OCI-LY7 (cell line): ENCODE measurements around the gene MED8. TPM values are rescaled to one million over a fixed set of nuclear protein-coding genes. Genes with fewer than 3 reads are reported as not detected.

ENCODE experiments used
- BruUV-seq: library from RNA; stranded (reverse); fragments of 400-500 nt; replicated peaks from 2 replicates; lab custom pipeline; 2021; lab: Mats Ljungman, UMichigan
- CTCF ChIA-PET: fragments of 300-600 bp; sonication (Branson Sonifier 250); formaldehyde crosslinking; loops from one replicate; lab custom pipeline; 2022; ENCODE audit warnings: antibody characterized with exemption; ENCODE audit not compliant: unreplicated experiment; lab: Charles Lee
- POLR2A ChIA-PET: fragments of 300-600 bp; sonication (Branson Sonifier 250); formaldehyde crosslinking; loops from one replicate; lab custom pipeline; 2022; ENCODE audit warnings: antibody characterized with exemption; lab: Charles Lee
- DNase-seq: peaks from one replicate; pipeline ENCODE4 v3.0.0-alpha.2; 2015; ENCODE audit warnings: low spot score
- H2AFZ ChIP-seq: fragments of 200-600 bp; sonication (generic), shearing (Covaris generic); 2 replicates; pipeline ENCODE4 v1.6.1; 2014; ENCODE audit warnings: mild to moderate bottlenecking, antibody characterized with exemption, low read length, moderate library complexity
- H3K27ac ChIP-seq: fragments of 200-600 bp; sonication (generic); 2 replicates; pipeline ENCODE4 v1.5.1; 2014; ENCODE audit warnings: mixed run types, low read depth, mild to moderate bottlenecking, moderate library complexity, low read length, inconsistent platforms; ENCODE audit not compliant: poor library complexity, severe bottlenecking
- H3K36me3 ChIP-seq: fragments of 200-600 bp; sonication (generic); 2 replicates; pipeline ENCODE4 v1.6.1; 2014; ENCODE audit warnings: mild to moderate bottlenecking, antibody characterized with exemption, low read length, moderate library complexity, mixed read lengths; ENCODE audit not compliant: insufficient read depth
- H3K4me1 ChIP-seq: fragments of 200-600 bp; sonication (generic); 2 replicates; pipeline ENCODE4 v1.5.1; 2014; ENCODE audit warnings: mild to moderate bottlenecking, low read length; ENCODE audit not compliant: insufficient read depth, poor library complexity, severe bottlenecking
- H3K4me2 ChIP-seq: fragments of 200-600 bp; sonication (generic); 2 replicates; pipeline ENCODE4 v1.6.1; 2014; ENCODE audit warnings: mild to moderate bottlenecking, low read length
- H3K4me3 ChIP-seq: fragments of 200-600 bp; sonication (generic); 2 replicates; pipeline ENCODE4 v1.5.1; 2014; ENCODE audit warnings: mild to moderate bottlenecking, low read depth, low read length; ENCODE audit not compliant: poor library complexity, severe bottlenecking
- H3K79me2 ChIP-seq: fragments of 200-600 bp; sonication (generic); 2 replicates; pipeline ENCODE4 v1.6.1; 2016; ENCODE audit warnings: low read depth, mild to moderate bottlenecking, low read length, moderate library complexity, mixed read lengths; ENCODE audit not compliant: insufficient read depth
- H3K9me2 ChIP-seq: fragments of 200-600 bp; sonication (generic); 2 replicates; pipeline ENCODE4 v1.6.1; 2016; ENCODE audit warnings: mild to moderate bottlenecking, low read length, mixed read lengths; ENCODE audit not compliant: insufficient read depth
- H3K9me3 ChIP-seq: fragments of 200-600 bp; sonication (generic); 2 replicates; pipeline ENCODE4 v1.6.1; 2014; ENCODE audit warnings: mild to moderate bottlenecking, mixed run types, low read length, mixed read lengths
- H4K20me1 ChIP-seq: fragments of 200-600 bp; sonication (generic); 2 replicates; pipeline ENCODE4 v1.6.1; 2014; ENCODE audit warnings: mild to moderate bottlenecking, antibody characterized with exemption, low read length, moderate library complexity, mixed read lengths; ENCODE audit not compliant: insufficient read depth
- EZH2phosphoT487 ChIP-seq: fragments of 200-600 bp; sonication (generic); IDR thresholded peaks from 2 replicates; pipeline ENCODE4 v1.6.1; 2018; ENCODE audit warnings: low read depth, borderline replicate concordance, mild to moderate bottlenecking, mixed run types, antibody characterized with exemption, low read length, moderate library complexity, mixed read lengths
- intact Hi-C: fragments of 100-400 bp; cut with micrococcal nuclease; formaldehyde crosslinking; loops from one replicate; pipeline ENCODE4 v1.10.0; 2022; ENCODE audit not compliant: unreplicated experiment
- total RNA-seq, 2 experiments: library from RNA; depleted of rRNA in 1 of 2; stranded (reverse); fragments of >200 nt in 1 of 2; shearing (Covaris generic) in 1 of 2; gene quantifications; 2 replicates each; pipeline ENCODE4 v1.2.3, GENCODE V29; 2014 to 2022
- TF ChIP-seq, protein P1 (sequence below): fragments of 200-600 bp; sonication (generic); conservative IDR thresholded peaks from 2 replicates; pipeline ENCODE4 v1.5.1; 2014; ENCODE audit warnings: mild to moderate bottlenecking, antibody characterized with exemption, low read length, moderate library complexity, mixed read lengths

Gene MED8
- total RNA-seq, 2 experiments from 2014 or later: 37.6 to 37.8 TPM

DNA sequence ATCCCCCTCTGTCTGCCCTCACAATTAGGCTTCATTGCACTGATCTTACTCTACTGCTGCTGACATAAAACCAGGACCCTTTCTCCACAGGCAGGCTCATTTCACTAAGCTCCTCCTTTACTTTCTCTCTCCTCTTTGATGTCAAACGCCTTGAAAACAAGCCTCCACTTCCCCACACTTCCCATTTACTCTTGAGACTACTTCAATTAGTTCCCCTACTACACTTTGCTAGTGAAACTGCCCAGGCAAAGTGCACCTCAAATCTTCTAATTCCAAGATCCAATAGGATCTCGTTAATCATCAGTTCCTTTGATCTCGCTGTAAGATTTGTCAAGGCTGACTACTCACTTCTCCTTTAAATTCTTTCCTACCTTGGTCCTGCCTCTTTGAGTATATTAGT, 36.7 kb downstream of the MED8 start:
- ChIA-PET POLR2A (no interaction called here), CTCF (no interaction called here)
- H4K20me1 ChIP-seq: no peaks in the 10 kb centered on the region
- H3K9me2 ChIP-seq: no peaks in the 10 kb centered on the region
- no peaks in the 10 kb centered on the region for H3K79me2 ChIP-seq
- no peak overlapping the region for H3K4me3 ChIP-seq
- H3K9me3 ChIP-seq: no peaks in the 10 kb centered on the region
- BruUV-seq: no TSS peak
- no peak overlapping the region for H3K27ac ChIP-seq
- TF ChIP-seq EZH2phosphoT487: no peak
- DNase-seq: no peak
- intact Hi-C loops: no loop called here
- peaks cover 19% of the 10 kb centered on the region for H3K4me1 ChIP-seq
- H3K36me3 ChIP-seq: no peaks in the 10 kb centered on the region
- H3K4me2 ChIP-seq: no peak overlapping the region
- no peak overlapping the region for H2AFZ ChIP-seq

DNA sequence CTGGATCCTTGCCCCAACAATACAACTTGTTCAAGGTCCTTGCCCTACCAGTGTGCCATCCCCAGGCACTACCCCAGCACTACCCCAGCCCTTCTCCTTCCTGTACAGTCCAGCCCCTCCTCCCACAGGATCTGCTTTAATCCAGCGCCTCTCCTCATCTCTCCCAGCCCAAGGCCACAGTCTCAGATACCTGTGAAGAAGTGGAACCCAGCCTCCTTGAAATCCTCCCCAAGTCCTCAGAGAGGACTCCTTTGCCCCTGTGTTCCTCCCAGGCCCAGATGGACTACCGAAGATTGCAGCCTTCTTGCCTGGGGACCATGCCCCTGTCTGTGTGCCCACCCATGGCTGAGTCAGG, 37.3 kb downstream of the MED8 start:
- no TSS peak for BruUV-seq
- ChIA-PET CTCF (no interaction called here), POLR2A (no interaction called here)
- Histone ChIP-seq H3K4me1 (peaks cover 16% of the 10 kb centered on the region), H3K4me3 (no peak overlapping the region), H3K9me2 (no peaks in the 10 kb centered on the region), H3K36me3 (no peaks in the 10 kb centered on the region), H3K79me2 (no peaks in the 10 kb centered on the region), H3K9me3 (no peaks in the 10 kb centered on the region), H3K4me2 (no peak overlapping the region), H3K27ac (no peak overlapping the region), H4K20me1 (no peaks in the 10 kb centered on the region), H2AFZ (no peak overlapping the region)
- no peak for TF ChIP-seq EZH2phosphoT487
- TF ChIP-seq, protein P1, sequence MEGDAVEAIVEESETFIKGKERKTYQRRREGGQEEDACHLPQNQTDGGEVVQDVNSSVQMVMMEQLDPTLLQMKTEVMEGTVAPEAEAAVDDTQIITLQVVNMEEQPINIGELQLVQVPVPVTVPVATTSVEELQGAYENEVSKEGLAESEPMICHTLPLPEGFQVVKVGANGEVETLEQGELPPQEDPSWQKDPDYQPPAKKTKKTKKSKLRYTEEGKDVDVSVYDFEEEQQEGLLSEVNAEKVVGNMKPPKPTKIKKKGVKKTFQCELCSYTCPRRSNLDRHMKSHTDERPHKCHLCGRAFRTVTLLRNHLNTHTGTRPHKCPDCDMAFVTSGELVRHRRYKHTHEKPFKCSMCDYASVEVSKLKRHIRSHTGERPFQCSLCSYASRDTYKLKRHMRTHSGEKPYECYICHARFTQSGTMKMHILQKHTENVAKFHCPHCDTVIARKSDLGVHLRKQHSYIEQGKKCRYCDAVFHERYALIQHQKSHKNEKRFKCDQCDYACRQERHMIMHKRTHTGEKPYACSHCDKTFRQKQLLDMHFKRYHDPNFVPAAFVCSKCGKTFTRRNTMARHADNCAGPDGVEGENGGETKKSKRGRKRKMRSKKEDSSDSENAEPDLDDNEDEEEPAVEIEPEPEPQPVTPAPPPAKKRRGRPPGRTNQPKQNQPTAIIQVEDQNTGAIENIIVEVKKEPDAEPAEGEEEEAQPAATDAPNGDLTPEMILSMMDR: no peak
- no peak for DNase-seq
- intact Hi-C loops: no loop called here

DNA sequence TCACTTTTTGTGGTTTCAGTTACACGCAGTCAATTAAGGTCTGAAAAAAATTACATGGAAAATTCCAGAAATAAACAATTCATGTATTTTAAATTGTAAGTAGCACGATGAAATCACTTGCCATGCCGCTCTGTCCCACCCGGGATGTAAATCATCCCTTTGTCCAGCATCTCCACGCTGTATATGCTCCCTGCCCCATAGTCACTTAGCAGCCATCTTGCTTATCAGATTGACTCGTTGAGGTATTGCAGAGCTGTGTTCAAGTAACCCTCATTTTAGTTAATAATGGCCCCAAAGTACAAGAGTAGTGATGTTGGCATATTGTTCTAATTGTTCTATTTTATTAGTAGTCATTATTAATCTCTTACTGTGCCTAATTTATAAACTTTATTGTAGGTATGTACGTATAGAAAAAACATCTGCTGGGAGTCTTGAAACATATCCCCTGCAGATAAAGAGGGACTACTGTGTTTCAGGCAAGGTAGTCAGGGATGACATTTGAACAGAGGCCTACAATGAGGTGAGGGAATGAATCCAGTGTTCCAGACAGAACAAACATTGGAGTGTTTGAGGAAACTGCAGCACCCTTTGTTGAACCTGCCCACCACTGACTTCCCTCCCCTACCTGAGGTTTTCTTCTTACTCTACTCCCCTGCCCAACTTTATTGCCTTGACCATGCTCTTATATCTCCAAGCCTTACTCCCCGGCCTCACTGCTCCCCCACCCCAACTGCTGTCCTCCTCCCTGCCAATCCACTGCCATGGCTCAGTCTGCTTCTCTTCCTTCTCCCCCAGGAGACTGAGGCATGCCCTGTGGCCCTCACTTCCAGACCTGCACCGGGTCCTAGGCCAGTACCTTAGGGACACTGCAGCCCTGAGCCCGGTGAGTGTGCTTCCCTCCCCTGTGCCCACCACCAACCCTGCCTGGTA, 37.9 kb downstream of the MED8 start:
- no peaks in the 10 kb centered on the region for H3K9me3 ChIP-seq
- CTCF ChIA-PET: no interaction called here
- POLR2A ChIA-PET: no interaction called here
- H2AFZ ChIP-seq: no peak overlapping the region
- intact Hi-C loops: no loop called here
- no peak for DNase-seq
- no peaks in the 10 kb centered on the region for H4K20me1 ChIP-seq
- no peak overlapping the region for H3K4me2 ChIP-seq
- H3K4me1 ChIP-seq: peaks cover 16% of the 10 kb centered on the region
- no peaks in the 10 kb centered on the region for H3K9me2 ChIP-seq
- no TSS peak for BruUV-seq
- TF ChIP-seq, protein P1: no peak
- TF ChIP-seq EZH2phosphoT487: no peak
- no peaks in the 10 kb centered on the region for H3K36me3 ChIP-seq
- no peak overlapping the region for H3K27ac ChIP-seq
- H3K79me2 ChIP-seq: no peaks in the 10 kb centered on the region
- H3K4me3 ChIP-seq: no peak overlapping the region
